CD14-positive monocyte (primary cell): ENCODE results near the gene SLC30A3. TPM values are rescaled to one million over a fixed set of nuclear protein-coding genes. Genes with fewer than 3 reads are reported as not detected.
"Not testable (repeated sequence)": the region's sequence is repeated elsewhere in the genome, so short reads cannot be mapped to it uniquely, and the experiment has no call there.

Source experiments
- DNase-seq, 3 donors: peaks; one replicate each; pipeline ENCODE4 v3.0.0-alpha.2; 2011 to 2022
- H2AFZ ChIP-seq: 2 replicates; pipeline ENCODE4 v1.6.0; 2012; ENCODE audit warnings: mild to moderate bottlenecking, low read depth, low read length, inconsistent platforms; ENCODE audit not compliant: insufficient read depth, poor library complexity, severe bottlenecking
- H3K27ac ChIP-seq, 2 donors: 1 replicate in 1 of 2; 2 replicates in 1 of 2; pipeline ENCODE4 v1.5.1; 2012 to 2013; ENCODE audit warnings: low read length in 2 of 2, control low read depth in 1 of 2, inconsistent platforms in 1 of 2, low read depth in 1 of 2, mild to moderate bottlenecking in 1 of 2
- H3K27me3 ChIP-seq, 2 donors: one replicate each; pipeline versions ENCODE4 v1.6.0 to v1.6.1; 2011 to 2013; ENCODE audit warnings: low read length in 2 of 2; ENCODE audit not compliant: control insufficient read depth in 2 of 2, insufficient read depth in 2 of 2
- H3K36me3 ChIP-seq, 2 donors: replicated peaks in 1 of 2; 1 replicate in 1 of 2; 2 replicates in 1 of 2; pipeline versions ENCODE4 v1.5.1 to v1.6.1; 2012 to 2013; ENCODE audit warnings: low read length in 2 of 2, control low read depth in 1 of 2, inconsistent platforms in 1 of 2, mild to moderate bottlenecking in 1 of 2; ENCODE audit not compliant: insufficient read depth in 2 of 2, control insufficient read depth in 1 of 2
- H3K4me1 ChIP-seq, 2 donors: 1 replicate in 1 of 2; 2 replicates in 1 of 2; pipeline versions ENCODE4 v1.5.1 to v1.6.1; 2012 to 2013; ENCODE audit warnings: low read length in 2 of 2, control low read depth in 1 of 2, inconsistent platforms in 1 of 2, mild to moderate bottlenecking in 1 of 2, moderate library complexity in 1 of 2; ENCODE audit not compliant: insufficient read depth in 2 of 2, control insufficient read depth in 1 of 2
- H3K4me2 ChIP-seq: replicated peaks from 2 replicates; pipeline ENCODE3; 2012; ENCODE audit warnings: low read length, moderate library complexity, mild to moderate bottlenecking; ENCODE audit not compliant: poor library complexity, severe bottlenecking; ENCODE audit errors: extremely low read depth
- H3K4me3 ChIP-seq, 3 experiments: fragments of 200-600 bp in 1 of 3; sonication (generic) in 1 of 3; replicated peaks in 1 of 3; 1 replicate in 2 of 3; 2 replicates in 1 of 3; pipeline ENCODE4 v1.5.1; 2011 to 2013; ENCODE audit warnings: low read length in 3 of 3, mild to moderate bottlenecking in 3 of 3, control low read depth in 2 of 3, low read depth in 2 of 3, inconsistent platforms in 1 of 3, moderate library complexity in 1 of 3
- H3K79me2 ChIP-seq: 2 replicates; pipeline ENCODE4 v1.6.0; 2012; ENCODE audit warnings: mild to moderate bottlenecking, control low read depth, inconsistent platforms, low read length, moderate library complexity; ENCODE audit not compliant: insufficient read depth
- H3K9ac ChIP-seq: 2 replicates; pipeline ENCODE4 v1.6.0; 2017; ENCODE audit warnings: low read length, mild to moderate bottlenecking; ENCODE audit not compliant: insufficient read depth, poor library complexity, severe bottlenecking
- H3K9me3 ChIP-seq, 2 donors: replicated peaks in 1 of 2; 1 replicate in 1 of 2; 2 replicates in 1 of 2; pipeline versions ENCODE4 v1.5.1 to v1.6.1; 2012 to 2013; ENCODE audit warnings: low read length in 2 of 2, control low read depth in 1 of 2; ENCODE audit not compliant: control insufficient read depth in 1 of 2, insufficient read depth in 1 of 2
- H4K20me1 ChIP-seq: 2 replicates; pipeline ENCODE4 v1.6.0; 2012; ENCODE audit warnings: mild to moderate bottlenecking, low read length, control low read depth, moderate library complexity; ENCODE audit not compliant: insufficient read depth
- H3K27ac Mint-ChIP-seq, 7 donors: one replicate each; pipeline ENCODE4 v1.8.0; 2020; ENCODE audit warnings: mild to moderate bottlenecking in 7 of 7, mixed read lengths in 7 of 7, moderate library complexity in 6 of 7, inconsistent platforms in 2 of 7
- H3K27me3 Mint-ChIP-seq, 3 donors: one replicate each; pipeline ENCODE4 v1.8.0; 2021 to 2022; ENCODE audit warnings: low read depth in 3 of 3, mild to moderate bottlenecking in 3 of 3, mixed read lengths in 3 of 3, moderate library complexity in 3 of 3, inconsistent platforms in 1 of 3
- H3K36me3 Mint-ChIP-seq, 2 donors: one replicate each; pipeline ENCODE4 v1.8.0; 2020; ENCODE audit warnings: mixed read lengths in 2 of 2, inconsistent platforms in 1 of 2, mild to moderate bottlenecking in 1 of 2
- H3K4me1 Mint-ChIP-seq: one replicate; pipeline ENCODE4 v1.8.0; 2020; ENCODE audit warnings: mild to moderate bottlenecking, mixed read lengths
- H3K4me3 Mint-ChIP-seq, 2 donors: one replicate each; pipeline ENCODE4 v1.8.0; 2020; ENCODE audit warnings: mild to moderate bottlenecking in 2 of 2, mixed read lengths in 2 of 2, moderate library complexity in 1 of 2
- H3K9me3 Mint-ChIP-seq, 7 donors: one replicate each; pipeline ENCODE4 v1.8.0; 2020 to 2022; ENCODE audit warnings: mixed read lengths in 7 of 7, mild to moderate bottlenecking in 6 of 7, moderate library complexity in 6 of 7, inconsistent platforms in 2 of 7
- CTCF ChIP-seq: fragments of 200-600 bp; IDR thresholded peaks from one replicate; pipeline ENCODE4 v1.8.0; 2022; ENCODE audit warnings: antibody characterized with exemption, mild to moderate bottlenecking
- WGBS: methylation state at CpG from one replicate; pipeline ENCODE4 v1.1.5; 2013; ENCODE audit warnings: missing lambda C conversion rate; ENCODE audit not compliant: insufficient coverage; 5-methylcytosine and 5-hydroxymethylcytosine counted together
- intact Hi-C, 2 donors: fragments of 100-400 bp; cut with micrococcal nuclease; formaldehyde crosslinking; loops; one replicate each; pipeline versions ENCODE4 v1.15.0 to v1.15.1; 2023
- polyA plus RNA-seq, 3 donors: library from polyadenylated mRNA; depleted of rRNA in 1 of 3; unstranded in 2 of 3; stranded (reverse) in 1 of 3; fragments of 300-500 nt in 2 of 3; fragments of >200 nt in 1 of 3; fragmentation: Illumina TruSeq in 2 of 3; gene quantifications; 1 replicate in 2 of 3; 2 replicates in 1 of 3; pipeline ENCODE4 v1.2.3, GENCODE V29; 2012 to 2021

Gene SLC30A3
- polyA plus RNA-seq, 3 donors = 0.08 TPM; not detected in 2

GRCh38 chr2:27270131-27270530 lies 7.3 kb upstream of the SLC30A3 start:
- peaks cover 5% of the 10 kb centered on the region in 2 donors for H3K36me3 Mint-ChIP-seq

GRCh38 chr2:27268296-27268695 lies 5.4 kb upstream of the SLC30A3 start:
- H4K20me1 ChIP-seq, H3K79me2 ChIP-seq, H3K4me3 ChIP-seq, H3K36me3 Mint-ChIP-seq, H3K4me3 Mint-ChIP-seq, intact Hi-C loops, H3K36me3 ChIP-seq, DNase-seq, H3K27ac ChIP-seq, H3K4me2 ChIP-seq, H3K27me3 Mint-ChIP-seq, H3K9ac ChIP-seq, H2AFZ ChIP-seq, H3K27ac Mint-ChIP-seq: not testable (repeated sequence)
- H3K4me1 Mint-ChIP-seq = peaks cover 20% of the 10 kb centered on the region
- 96% methylated on average over 8 of the region's 13 CpGs for WGBS
- H3K9me3 ChIP-seq = peaks cover 0 to 21% of the 10 kb centered on the region in 2 donors
- peaks cover 0 to 12% (median 6%) of the 10 kb centered on the region in 7 donors for H3K9me3 Mint-ChIP-seq
- peaks cover 29 to 39% of the 10 kb centered on the region in 2 donors for H3K27me3 ChIP-seq
- peaks cover 20 to 21% of the 10 kb centered on the region in 2 donors for H3K4me1 ChIP-seq

More at GRCh38 chr2:27270131-27270530, 7.3 kb upstream of the SLC30A3 start:
- H3K9ac ChIP-seq = no peak overlapping the region
- intact Hi-C loops = no loop called here
- no peak overlapping the region for H3K4me3 Mint-ChIP-seq
- H3K27me3 ChIP-seq = peaks cover 12 to 22% of the 10 kb centered on the region in 2 donors
- no peak overlapping the region for H3K4me2 ChIP-seq
- peaks cover 3% of the 10 kb centered on the region in 2 donors for H3K4me1 ChIP-seq
- H4K20me1 ChIP-seq = no peaks in the 10 kb centered on the region
- TF ChIP-seq CTCF = no peak
- no peak overlapping the region for H3K4me3 ChIP-seq
- no peak overlapping the region for H3K27ac ChIP-seq
- 90% methylated on average over 2 of the region's 3 CpGs for WGBS
- peaks cover 0 to 6% (median 2%) of the 10 kb centered on the region in 7 donors for H3K9me3 Mint-ChIP-seq
- H3K79me2 ChIP-seq = no peaks in the 10 kb centered on the region
- peaks cover 8 to 12% (median 10%) of the 10 kb centered on the region in 3 donors for H3K27me3 Mint-ChIP-seq
- H2AFZ ChIP-seq = no peak overlapping the region
- peaks cover 4% of the 10 kb centered on the region for H3K4me1 Mint-ChIP-seq
- H3K27ac Mint-ChIP-seq = no peak overlapping the region
- H3K9me3 ChIP-seq = peaks cover 0 to 8% of the 10 kb centered on the region in 2 donors
- DNase-seq = no peak
- H3K36me3 ChIP-seq = no peaks in the 10 kb centered on the region
